Bone marrow (tissue), 2 donors: ENCODE data around the gene DEAF1.
A peak's percentile ranks its signal among the peaks of the same experiment; 100 is the strongest.

Source experiments
- DNase-seq, 2 donors: peaks; one replicate each; lab custom pipeline; 2025; lab: John Stamatoyannopoulos, UW

DEAF1 gene

GRCh38 chr11:621838-622237 lies 73.2 kb downstream of the DEAF1 start:
- no peak for DNase-seq

GRCh38 chr11:620935-621814 lies 73.8 kb downstream of the DEAF1 start:
- no peak for DNase-seq

GRCh38 chr11:620201-620600 lies 74.8 kb downstream of the DEAF1 start:
- DNase-seq: no peak

DNA sequence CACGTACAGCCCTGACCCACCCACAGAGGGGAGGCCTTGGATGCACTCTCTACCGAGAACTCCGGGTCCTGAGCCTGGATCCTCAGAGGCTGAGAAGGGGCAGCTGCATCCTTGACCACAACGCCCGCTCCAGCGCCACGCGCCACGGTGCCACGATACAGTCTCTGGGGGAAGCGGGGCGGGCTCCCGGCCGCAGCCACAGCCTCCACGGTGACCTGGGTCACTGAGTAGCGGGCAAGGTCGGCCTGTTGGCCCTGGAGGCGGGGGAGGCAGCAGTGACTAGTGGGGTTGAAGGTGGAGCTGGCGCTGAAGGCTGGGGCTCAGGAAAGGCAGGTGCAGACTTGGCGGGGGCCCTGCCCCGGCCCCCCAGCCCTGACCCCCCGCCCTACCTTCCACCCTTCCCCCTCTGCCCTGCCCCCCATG lies 75.4 kb downstream of the DEAF1 start:
- no peak for DNase-seq

GRCh38 chr11:618856-619627 lies 76.0 kb downstream of the DEAF1 start:
- no peak for DNase-seq

DNA sequence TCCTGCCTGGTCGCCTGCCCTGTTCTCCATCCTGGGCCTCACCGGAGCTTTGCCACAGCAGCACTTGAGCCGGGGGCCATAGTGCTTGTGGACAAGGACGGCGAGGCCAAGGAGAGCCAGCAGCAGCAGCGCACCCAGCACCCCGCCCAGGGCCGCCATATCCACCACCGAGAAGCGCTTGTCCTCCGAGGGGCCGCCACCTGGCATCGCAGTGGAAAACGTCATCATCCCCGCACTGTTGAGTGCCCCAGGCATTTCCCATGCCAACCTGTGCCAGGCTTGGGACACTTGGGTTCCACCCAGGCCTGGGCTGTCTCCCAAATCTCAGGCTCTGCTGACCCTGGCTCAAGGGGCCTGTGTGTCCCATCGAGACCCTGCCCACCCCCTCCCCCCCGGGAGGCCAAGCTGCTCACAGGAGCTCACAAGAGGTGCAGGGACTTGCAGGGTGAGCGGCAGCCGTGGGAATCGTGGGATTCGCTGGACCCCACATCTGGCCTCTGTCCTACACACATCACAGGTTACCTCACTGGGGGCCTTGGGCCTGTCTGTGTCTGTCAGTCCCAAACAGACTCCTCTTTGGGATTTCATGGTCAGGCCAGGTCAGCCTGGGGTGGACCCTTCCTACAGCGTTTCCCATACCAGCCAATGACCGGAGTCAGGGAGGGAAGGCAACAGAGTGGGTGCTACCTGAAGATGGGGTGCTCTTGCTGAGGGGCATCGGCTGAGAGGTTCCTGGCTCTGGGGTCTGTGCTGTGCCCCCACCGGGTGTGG lies 76.9 kb downstream of the DEAF1 start:
- DNase-seq: no peak

DNA sequence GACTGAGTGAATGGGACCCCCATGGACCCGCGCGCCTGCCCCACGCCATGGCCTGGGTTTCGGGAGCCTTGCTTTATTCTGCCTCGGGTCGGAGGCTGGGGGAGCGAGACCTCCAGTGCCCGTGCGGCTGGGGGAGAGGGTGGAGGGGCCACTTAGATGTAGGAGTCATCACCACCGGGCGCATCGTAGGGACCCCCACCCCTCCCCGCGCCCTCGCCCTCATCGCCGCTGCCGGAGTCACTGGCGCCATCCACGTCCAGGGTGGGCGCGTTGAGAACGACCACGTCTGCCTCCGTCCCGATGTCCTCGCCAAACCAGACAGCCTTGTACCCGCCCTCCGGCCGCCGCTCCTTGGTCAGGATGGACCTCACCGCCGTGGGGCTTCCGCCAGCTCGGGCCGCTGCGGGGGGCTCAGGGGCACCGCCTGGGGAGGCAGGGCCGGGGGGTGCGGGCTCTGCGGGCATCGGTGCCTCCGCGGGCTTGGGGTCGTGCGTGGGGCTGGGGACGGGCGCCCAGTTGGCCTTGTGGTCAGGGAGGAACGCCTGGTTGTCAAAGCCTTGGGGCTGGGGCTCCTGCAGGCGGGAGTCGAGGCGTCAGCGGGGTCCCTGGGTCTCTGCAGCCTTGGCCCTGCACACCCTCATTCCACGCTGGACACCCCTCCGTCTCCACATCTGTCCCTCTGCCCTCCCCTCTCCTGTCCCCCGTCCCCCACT lies 77.7 kb downstream of the DEAF1 start:
- DNase-seq: no peak

GRCh38 chr11:616320-617198 lies 78.5 kb downstream of the DEAF1 start:
- DNase-seq: no peak

DNA sequence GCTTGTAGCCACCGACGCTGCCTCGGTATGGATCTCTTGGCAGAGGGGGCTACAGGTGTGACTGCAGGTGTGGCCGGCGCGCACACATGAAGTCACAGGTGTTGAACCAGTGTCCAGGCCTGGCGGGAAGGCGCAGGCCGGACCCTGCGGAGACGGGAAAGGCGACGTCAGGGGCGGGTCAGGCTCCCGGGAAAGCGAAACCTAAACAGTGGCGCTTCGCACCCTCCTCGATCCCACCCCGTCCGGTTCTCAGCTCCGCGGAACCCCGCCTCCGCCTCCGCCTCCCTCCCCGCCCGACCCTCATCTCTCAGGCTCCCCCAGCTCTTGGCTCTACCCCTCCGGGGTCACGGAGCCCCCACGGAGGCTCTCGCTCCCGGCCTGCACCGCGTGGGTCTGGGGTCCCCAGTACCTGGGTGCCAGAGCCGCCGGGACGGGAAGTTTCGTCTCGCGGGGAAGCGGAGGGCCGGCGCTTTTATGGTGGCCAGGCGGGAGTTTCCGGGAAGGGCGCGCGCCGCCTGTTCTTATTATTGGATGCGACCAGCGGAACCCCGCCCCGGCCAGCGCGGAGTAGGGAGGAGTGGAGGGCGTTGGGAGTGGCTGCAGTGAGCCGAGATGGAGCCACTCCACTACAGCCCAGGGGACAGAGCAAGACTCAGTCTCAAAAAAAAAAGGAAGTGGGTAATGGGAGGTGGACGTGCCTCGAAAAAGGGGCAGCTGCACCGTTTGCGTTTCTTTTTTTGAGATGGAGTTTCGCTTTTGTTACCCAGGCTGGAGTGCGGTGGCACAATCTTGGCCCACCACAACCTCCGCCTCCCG lies 79.3 kb downstream of the DEAF1 start, which contains the start of gene IRF7:
IRF7 (minus strand) TSS at position 447 of the 816 bp plus-strand sequence. CDS start 586 bp downstream, outside the sequence.
- DNase-seq: peak; percentile 93 to 94

GRCh38 chr11:614623-615503 lies 80.2 kb downstream of the DEAF1 start:
- no peak for DNase-seq

DNA sequence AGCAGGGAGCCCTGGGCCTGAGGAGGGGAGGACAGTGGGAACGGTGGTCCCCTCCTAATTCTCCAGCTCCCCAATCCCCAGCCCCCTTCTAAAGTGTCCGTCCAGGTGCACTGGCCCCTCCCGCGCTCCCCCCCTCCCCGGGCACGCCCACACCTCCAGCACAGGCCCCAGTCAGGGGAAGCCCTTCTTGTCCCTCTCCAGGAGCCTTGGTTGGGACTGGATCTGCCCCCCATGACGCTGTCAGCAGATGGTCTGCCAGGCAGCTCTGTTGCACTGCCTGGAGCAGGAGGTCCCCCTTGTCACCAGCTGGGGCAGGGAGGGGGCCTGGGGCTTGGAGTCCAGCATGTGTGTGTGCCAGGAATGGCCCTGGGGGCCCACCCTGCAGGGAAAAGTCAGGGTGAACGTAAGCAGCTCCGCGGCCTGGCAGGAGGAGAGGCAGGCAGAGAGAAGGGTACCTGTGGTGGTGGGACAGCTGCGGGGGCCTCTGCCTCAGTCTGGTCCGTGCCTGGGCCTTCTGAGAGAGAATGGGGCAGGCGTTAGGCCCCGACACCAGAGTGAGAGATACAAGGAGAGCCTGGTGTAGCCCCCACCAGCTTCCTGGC lies 80.9 kb downstream of the DEAF1 start:
- DNase-seq: no peak

- no peak for DNase-seq
Observed at GRCh38 chr11:613369-613968, 81.6 kb downstream of the DEAF1 start.

GRCh38 chr11:612961-613300 lies 82.1 kb downstream of the DEAF1 start:
- no peak for DNase-seq

DNA sequence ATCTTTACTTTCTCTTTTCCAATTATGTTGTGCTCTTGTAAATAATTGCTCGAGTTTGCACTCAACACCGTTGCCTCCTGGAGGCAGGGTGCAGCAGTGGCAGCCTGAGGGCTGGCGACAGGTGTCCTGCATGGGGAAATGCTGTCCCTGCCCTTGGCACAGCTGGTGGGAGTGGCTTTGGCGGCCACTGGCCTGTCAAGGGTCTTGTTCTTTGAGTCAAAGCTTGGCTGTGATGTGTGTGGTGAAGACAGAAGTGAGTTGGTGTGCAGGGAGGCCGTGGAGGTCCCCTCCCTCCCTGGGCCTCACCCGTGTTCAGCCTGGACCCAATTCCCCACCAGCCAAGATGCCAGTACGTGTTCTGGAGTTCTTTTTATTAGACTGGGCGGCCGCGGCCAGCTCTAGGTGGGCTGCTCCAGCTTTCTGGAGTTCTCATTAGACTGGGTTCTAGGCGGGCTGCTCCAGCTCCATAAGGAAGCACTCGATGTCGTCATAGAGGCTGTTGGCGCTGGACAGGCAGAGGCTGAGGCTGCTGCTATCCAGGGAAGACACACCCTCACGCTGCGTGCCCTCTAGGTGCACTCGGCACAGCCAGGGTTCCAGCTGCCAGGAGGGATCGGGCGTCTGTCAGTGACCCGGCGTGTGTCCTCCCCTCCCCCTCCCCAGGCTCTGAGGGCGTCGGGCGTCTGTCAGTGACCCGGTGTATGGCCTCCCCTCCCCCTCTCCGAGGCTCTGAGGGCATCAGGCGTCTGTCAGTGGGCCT lies 82.6 kb downstream of the DEAF1 start:
- DNase-seq: no peak

DNA sequence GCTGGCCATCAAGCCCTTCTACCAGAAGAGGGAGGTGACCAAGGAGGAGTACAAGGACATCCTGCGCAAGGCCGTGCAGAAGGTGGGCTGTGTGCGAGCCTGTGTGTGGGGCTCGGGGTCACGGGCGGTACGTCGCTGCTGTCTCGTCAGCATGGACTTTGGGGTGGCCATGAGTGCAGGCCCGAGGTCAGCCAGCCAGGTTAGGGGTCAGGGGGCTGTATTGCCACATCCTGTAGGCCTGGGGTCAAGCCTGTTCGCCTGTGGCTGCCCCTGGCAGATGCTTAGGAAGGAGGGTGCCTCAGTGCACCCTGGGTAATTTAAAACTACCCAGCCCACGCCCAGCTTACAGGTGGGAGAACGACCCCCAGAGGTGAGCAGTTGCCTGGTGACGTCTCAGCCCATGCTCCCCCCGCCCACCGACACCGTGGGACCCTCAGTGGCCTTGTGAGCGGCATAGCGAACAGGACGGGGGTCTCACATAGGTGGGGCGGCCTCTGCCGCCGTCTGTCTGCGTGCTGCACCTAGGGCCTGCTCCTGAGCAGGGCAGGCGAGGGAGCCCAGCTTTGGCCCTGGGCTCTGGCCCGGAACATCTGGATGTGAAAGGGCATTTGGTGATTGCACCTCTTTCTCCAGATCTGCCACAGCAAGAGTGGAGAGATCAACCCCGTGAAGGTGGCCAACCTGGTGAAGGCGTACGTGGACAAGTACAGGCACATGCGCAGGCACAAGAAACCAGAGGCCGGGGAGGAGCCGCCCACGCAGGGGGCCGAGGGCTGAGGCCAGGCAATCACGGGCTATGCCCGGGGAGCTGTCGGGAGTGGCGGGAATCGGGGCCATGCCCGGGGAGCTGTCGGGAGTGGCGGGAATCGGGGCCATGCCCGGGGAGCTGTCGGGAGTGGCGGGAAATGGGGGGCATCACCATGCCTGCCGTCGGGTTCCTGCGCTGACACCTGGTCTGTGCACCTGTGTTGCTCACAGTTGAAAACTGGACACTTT lies 83.7 kb downstream of the DEAF1 start:
- no peak for DNase-seq
